Stimulated activated CD4-positive, alpha-beta T cell treated with anti-CD3 and anti-CD28 coated beads, Interleukin-12 subunit alpha, Interleukin-12 subunit beta, amount 100 ng/mL, for 24 hours (primary cell): ENCODE data around the gene ZBTB46.
"Not testable (repeated sequence)": the region's sequence is repeated elsewhere in the genome, so short reads cannot be mapped to it uniquely, and the experiment has no call there.

Source experiments
- DNase-seq, 2 experiments: peaks; one replicate each; pipeline ENCODE4 v3.0.0-alpha.2; 2020; ENCODE audit warnings: low read depth in 2 of 2

ZBTB46 gene

GRCh38 chr20:63815615-63816253, 15.3 kb downstream of the ZBTB46 start:
- no peak for DNase-seq

GRCh38 chr20:63814891-63815614, 16.0 kb downstream of the ZBTB46 start:
- DNase-seq = no peak

- no peak for DNase-seq
Observed at GRCh38 chr20:63811491-63811875, 19.6 kb downstream of the ZBTB46 start.

GRCh38 chr20:63810730-63811490, 20.2 kb downstream of the ZBTB46 start:
- no peak for DNase-seq

- no peak for DNase-seq
Observed at GRCh38 chr20:63809856-63810255, 21.2 kb downstream of the ZBTB46 start.

GRCh38 chr20:63808964-63809674, 21.9 kb downstream of the ZBTB46 start:
- no peak for DNase-seq

- DNase-seq = no peak
Observed at GRCh38 chr20:63808145-63808724, 22.8 kb downstream of the ZBTB46 start.

- no peak for DNase-seq
Observed at GRCh38 chr20:63807654-63808053, 23.4 kb downstream of the ZBTB46 start.

- DNase-seq = no peak
Observed at GRCh38 chr20:63804308-63804636, 26.8 kb downstream of the ZBTB46 start.

- DNase-seq = no peak
Observed at GRCh38 chr20:63802469-63803240, 28.4 kb downstream of the ZBTB46 start.

GRCh38 chr20:63801174-63801573, 29.9 kb downstream of the ZBTB46 start:
- not testable (repeated sequence) for DNase-seq

GRCh38 chr20:63800411-63800810, 30.7 kb downstream of the ZBTB46 start:
- DNase-seq = not testable (repeated sequence)

GRCh38 chr20:63799127-63799526, 31.9 kb downstream of the ZBTB46 start:
- not testable (repeated sequence) for DNase-seq

- not testable (repeated sequence) for DNase-seq
Observed at GRCh38 chr20:63797175-63797574, 33.9 kb downstream of the ZBTB46 start.

GRCh38 chr20:63795178-63795830, 35.8 kb downstream of the ZBTB46 start:
- DNase-seq = no peak

- DNase-seq = no peak
Observed at GRCh38 chr20:63794614-63795013, 36.5 kb downstream of the ZBTB46 start.

- DNase-seq = no peak
Observed at GRCh38 chr20:63792866-63793265, 38.2 kb downstream of the ZBTB46 start.

- no peak for DNase-seq
Observed at GRCh38 chr20:63791497-63792156, 39.4 kb downstream of the ZBTB46 start.

- no peak for DNase-seq
Observed at GRCh38 chr20:63790572-63791168, 40.4 kb downstream of the ZBTB46 start.
